CD14-positive monocyte (primary cell): ENCODE data around the gene IRF8. TPM values are rescaled to one million over a fixed set of nuclear protein-coding genes. Genes with fewer than 3 reads are reported as not detected.

Experiments used
- DNase-seq, 3 donors: peaks; one replicate each; pipeline ENCODE4 v3.0.0-alpha.2; 2011 to 2022
- H2AFZ ChIP-seq: 2 replicates; pipeline ENCODE4 v1.6.0; 2012; ENCODE audit warnings: mild to moderate bottlenecking, low read depth, low read length, inconsistent platforms; ENCODE audit not compliant: insufficient read depth, poor library complexity, severe bottlenecking
- H3K27ac ChIP-seq, 2 donors: 1 replicate in 1 of 2; 2 replicates in 1 of 2; pipeline ENCODE4 v1.5.1; 2012 to 2013; ENCODE audit warnings: low read length in 2 of 2, control low read depth in 1 of 2, inconsistent platforms in 1 of 2, low read depth in 1 of 2, mild to moderate bottlenecking in 1 of 2
- H3K27me3 ChIP-seq, 2 donors: one replicate each; pipeline versions ENCODE4 v1.6.0 to v1.6.1; 2011 to 2013; ENCODE audit warnings: low read length in 2 of 2; ENCODE audit not compliant: control insufficient read depth in 2 of 2, insufficient read depth in 2 of 2
- H3K36me3 ChIP-seq, 2 donors: replicated peaks in 1 of 2; 1 replicate in 1 of 2; 2 replicates in 1 of 2; pipeline versions ENCODE4 v1.5.1 to v1.6.1; 2012 to 2013; ENCODE audit warnings: low read length in 2 of 2, control low read depth in 1 of 2, inconsistent platforms in 1 of 2, mild to moderate bottlenecking in 1 of 2; ENCODE audit not compliant: insufficient read depth in 2 of 2, control insufficient read depth in 1 of 2
- H3K4me1 ChIP-seq, 2 donors: 1 replicate in 1 of 2; 2 replicates in 1 of 2; pipeline versions ENCODE4 v1.5.1 to v1.6.1; 2012 to 2013; ENCODE audit warnings: low read length in 2 of 2, control low read depth in 1 of 2, inconsistent platforms in 1 of 2, mild to moderate bottlenecking in 1 of 2, moderate library complexity in 1 of 2; ENCODE audit not compliant: insufficient read depth in 2 of 2, control insufficient read depth in 1 of 2
- H3K4me2 ChIP-seq: replicated peaks from 2 replicates; pipeline ENCODE3; 2012; ENCODE audit warnings: low read length, moderate library complexity, mild to moderate bottlenecking; ENCODE audit not compliant: poor library complexity, severe bottlenecking; ENCODE audit errors: extremely low read depth
- H3K4me3 ChIP-seq, 3 experiments: fragments of 200-600 bp in 1 of 3; sonication (generic) in 1 of 3; replicated peaks in 1 of 3; 1 replicate in 2 of 3; 2 replicates in 1 of 3; pipeline ENCODE4 v1.5.1; 2011 to 2013; ENCODE audit warnings: low read length in 3 of 3, mild to moderate bottlenecking in 3 of 3, control low read depth in 2 of 3, low read depth in 2 of 3, inconsistent platforms in 1 of 3, moderate library complexity in 1 of 3
- H3K79me2 ChIP-seq: 2 replicates; pipeline ENCODE4 v1.6.0; 2012; ENCODE audit warnings: mild to moderate bottlenecking, control low read depth, inconsistent platforms, low read length, moderate library complexity; ENCODE audit not compliant: insufficient read depth
- H3K9ac ChIP-seq: 2 replicates; pipeline ENCODE4 v1.6.0; 2017; ENCODE audit warnings: low read length, mild to moderate bottlenecking; ENCODE audit not compliant: insufficient read depth, poor library complexity, severe bottlenecking
- H3K9me3 ChIP-seq, 2 donors: replicated peaks in 1 of 2; 1 replicate in 1 of 2; 2 replicates in 1 of 2; pipeline versions ENCODE4 v1.5.1 to v1.6.1; 2012 to 2013; ENCODE audit warnings: low read length in 2 of 2, control low read depth in 1 of 2; ENCODE audit not compliant: control insufficient read depth in 1 of 2, insufficient read depth in 1 of 2
- H4K20me1 ChIP-seq: 2 replicates; pipeline ENCODE4 v1.6.0; 2012; ENCODE audit warnings: mild to moderate bottlenecking, low read length, control low read depth, moderate library complexity; ENCODE audit not compliant: insufficient read depth
- H3K27ac Mint-ChIP-seq, 7 donors: one replicate each; pipeline ENCODE4 v1.8.0; 2020; ENCODE audit warnings: mild to moderate bottlenecking in 7 of 7, mixed read lengths in 7 of 7, moderate library complexity in 6 of 7, inconsistent platforms in 2 of 7
- H3K27me3 Mint-ChIP-seq, 3 donors: one replicate each; pipeline ENCODE4 v1.8.0; 2021 to 2022; ENCODE audit warnings: low read depth in 3 of 3, mild to moderate bottlenecking in 3 of 3, mixed read lengths in 3 of 3, moderate library complexity in 3 of 3, inconsistent platforms in 1 of 3
- H3K36me3 Mint-ChIP-seq, 2 donors: one replicate each; pipeline ENCODE4 v1.8.0; 2020; ENCODE audit warnings: mixed read lengths in 2 of 2, inconsistent platforms in 1 of 2, mild to moderate bottlenecking in 1 of 2
- H3K4me1 Mint-ChIP-seq: one replicate; pipeline ENCODE4 v1.8.0; 2020; ENCODE audit warnings: mild to moderate bottlenecking, mixed read lengths
- H3K4me3 Mint-ChIP-seq, 2 donors: one replicate each; pipeline ENCODE4 v1.8.0; 2020; ENCODE audit warnings: mild to moderate bottlenecking in 2 of 2, mixed read lengths in 2 of 2, moderate library complexity in 1 of 2
- H3K9me3 Mint-ChIP-seq, 7 donors: one replicate each; pipeline ENCODE4 v1.8.0; 2020 to 2022; ENCODE audit warnings: mixed read lengths in 7 of 7, mild to moderate bottlenecking in 6 of 7, moderate library complexity in 6 of 7, inconsistent platforms in 2 of 7
- WGBS: methylation state at CpG from one replicate; pipeline ENCODE4 v1.1.5; 2013; ENCODE audit warnings: missing lambda C conversion rate; ENCODE audit not compliant: insufficient coverage; 5-methylcytosine and 5-hydroxymethylcytosine counted together
- intact Hi-C, 2 donors: fragments of 100-400 bp; cut with micrococcal nuclease; formaldehyde crosslinking; loops; one replicate each; pipeline versions ENCODE4 v1.15.0 to v1.15.1; 2023
- polyA plus RNA-seq, 3 donors: library from polyadenylated mRNA; depleted of rRNA in 1 of 3; unstranded in 2 of 3; stranded (reverse) in 1 of 3; fragments of 300-500 nt in 2 of 3; fragments of >200 nt in 1 of 3; fragmentation: Illumina TruSeq in 2 of 3; gene quantifications; 1 replicate in 2 of 3; 2 replicates in 1 of 3; pipeline ENCODE4 v1.2.3, GENCODE V29; 2012 to 2021
- TF ChIP-seq, protein P1 (sequence below): fragments of 200-600 bp; IDR thresholded peaks from one replicate; pipeline ENCODE4 v1.8.0; 2022; ENCODE audit warnings: antibody characterized with exemption, mild to moderate bottlenecking

IRF8 gene
- polyA plus RNA-seq, 3 donors = 157 to 187 (median 184) TPM

DNA sequence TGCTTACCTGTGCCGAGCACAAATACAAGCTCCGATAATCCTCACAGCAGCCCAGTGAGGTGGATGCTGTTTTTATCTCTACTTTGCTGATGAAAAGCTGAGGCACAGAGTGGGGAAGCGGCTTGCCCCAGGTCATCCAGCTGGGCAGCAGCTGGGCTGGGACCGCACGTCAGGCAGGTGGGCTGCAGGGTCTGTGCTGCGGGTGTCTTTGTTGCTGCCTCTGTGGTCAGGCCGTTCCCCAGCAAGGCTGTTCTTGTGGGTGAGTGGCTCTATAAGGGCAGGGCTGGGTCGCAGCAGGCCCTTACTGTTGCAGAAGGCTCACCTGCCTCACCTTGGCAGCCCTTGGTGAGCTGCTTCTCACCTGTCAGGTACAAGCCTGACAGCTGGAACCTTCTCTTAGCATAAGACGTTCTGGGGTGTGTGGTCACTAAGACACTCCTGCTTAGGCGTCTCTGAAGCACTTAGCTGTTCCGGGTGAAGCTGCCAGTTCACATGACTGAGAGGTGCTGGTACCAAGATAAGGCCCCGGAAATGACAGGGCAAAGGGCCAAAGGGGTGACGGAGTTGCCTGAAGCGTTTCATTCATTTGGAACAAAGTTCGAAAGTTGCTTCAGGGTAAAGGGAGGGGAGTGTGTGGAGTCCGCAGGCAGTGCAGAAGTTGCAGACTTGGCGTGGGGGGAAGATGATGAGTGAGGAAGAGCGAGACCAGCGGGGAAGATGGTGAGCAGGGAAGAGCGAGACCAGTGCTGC is 17.4 kb downstream of the IRF8 start:
- H3K27me3 Mint-ChIP-seq = peaks cover 0 to 3% (median 0%) of the 10 kb centered on the region in 3 donors
- Histone ChIP-seq H3K36me3 (peaks cover 89 to 99% of the 10 kb centered on the region in 2 donors), H2AFZ (no peak overlapping the region), H4K20me1 (peaks cover 88% of the 10 kb centered on the region), H3K9me3 (no peaks in the 10 kb centered on the region), H3K4me2 (peak overlapping the region; percentile 44), H3K79me2 (peaks cover 86% of the 10 kb centered on the region), H3K4me1 (peaks cover 60 to 61% of the 10 kb centered on the region in 2 donors), H3K9ac (no peak overlapping the region), H3K27ac (peak overlapping the region; percentile 87 to 91), H3K27me3 (no peaks in the 10 kb centered on the region), H3K4me3 (no peak overlapping the region)
- peaks cover 85 to 100% of the 10 kb centered on the region in 2 donors for H3K36me3 Mint-ChIP-seq
- H3K9me3 Mint-ChIP-seq = no peaks in the 10 kb centered on the region
- 44% methylated on average over 19 of the region's 20 CpGs for WGBS
- intact Hi-C loops = loop anchor here in 1 of 2 donors (10.0 kb wide), 1 partner anchor 182 kb away; no protein-coding TSS in a partner anchor
- H3K27ac Mint-ChIP-seq = peak overlapping the region; percentile 85 to 91 (median 89)
- peak; percentile 75 to 90 (median 79) for DNase-seq
- H3K4me3 Mint-ChIP-seq = peak overlapping the region in 1 of 2 donors; percentile 39
- peaks cover 62% of the 10 kb centered on the region for H3K4me1 Mint-ChIP-seq
- TF ChIP-seq, protein P1, sequence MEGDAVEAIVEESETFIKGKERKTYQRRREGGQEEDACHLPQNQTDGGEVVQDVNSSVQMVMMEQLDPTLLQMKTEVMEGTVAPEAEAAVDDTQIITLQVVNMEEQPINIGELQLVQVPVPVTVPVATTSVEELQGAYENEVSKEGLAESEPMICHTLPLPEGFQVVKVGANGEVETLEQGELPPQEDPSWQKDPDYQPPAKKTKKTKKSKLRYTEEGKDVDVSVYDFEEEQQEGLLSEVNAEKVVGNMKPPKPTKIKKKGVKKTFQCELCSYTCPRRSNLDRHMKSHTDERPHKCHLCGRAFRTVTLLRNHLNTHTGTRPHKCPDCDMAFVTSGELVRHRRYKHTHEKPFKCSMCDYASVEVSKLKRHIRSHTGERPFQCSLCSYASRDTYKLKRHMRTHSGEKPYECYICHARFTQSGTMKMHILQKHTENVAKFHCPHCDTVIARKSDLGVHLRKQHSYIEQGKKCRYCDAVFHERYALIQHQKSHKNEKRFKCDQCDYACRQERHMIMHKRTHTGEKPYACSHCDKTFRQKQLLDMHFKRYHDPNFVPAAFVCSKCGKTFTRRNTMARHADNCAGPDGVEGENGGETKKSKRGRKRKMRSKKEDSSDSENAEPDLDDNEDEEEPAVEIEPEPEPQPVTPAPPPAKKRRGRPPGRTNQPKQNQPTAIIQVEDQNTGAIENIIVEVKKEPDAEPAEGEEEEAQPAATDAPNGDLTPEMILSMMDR = no peak

- H3K9me3 Mint-ChIP-seq = no peaks in the 10 kb centered on the region
- Histone ChIP-seq H3K9me3 (no peaks in the 10 kb centered on the region), H3K4me2 (peak overlapping the region; percentile 2), H3K4me3 (no peak overlapping the region), H3K27me3 (no peaks in the 10 kb centered on the region), H3K36me3 (peaks cover 89 to 99% of the 10 kb centered on the region in 2 donors), H3K9ac (no peak overlapping the region), H2AFZ (no peak overlapping the region), H3K4me1 (peaks cover 53 to 54% of the 10 kb centered on the region in 2 donors), H3K79me2 (peaks cover 79% of the 10 kb centered on the region), H4K20me1 (peaks cover 88% of the 10 kb centered on the region), H3K27ac (peak overlapping the region; percentile 87 to 91)
- DNase-seq = no peak
- intact Hi-C loops = loop anchor here in 1 of 2 donors (10.0 kb wide), 1 partner anchor 182 kb away; no protein-coding TSS in a partner anchor
- peak overlapping the region; percentile 85 to 91 (median 89) for H3K27ac Mint-ChIP-seq
- 87% methylated on average over 3 of the region's 6 CpGs for WGBS
- H3K4me3 Mint-ChIP-seq = no peak overlapping the region
- TF ChIP-seq, protein P1 = peak; percentile 20
- H3K27me3 Mint-ChIP-seq = peaks cover 0 to 3% (median 0%) of the 10 kb centered on the region in 3 donors
- peaks cover 86 to 100% of the 10 kb centered on the region in 2 donors for H3K36me3 Mint-ChIP-seq
- peaks cover 57% of the 10 kb centered on the region for H3K4me1 Mint-ChIP-seq
Observed at GRCh38 chr16:85917012-85917411, 18.1 kb downstream of the IRF8 start.
